GM21723 (cell line): ENCODE data around the gene CNOT11.
"Not testable (repeated sequence)": the region's sequence is repeated elsewhere in the genome, so short reads cannot be mapped to it uniquely, and the experiment has no call there.

ENCODE experiments used
- ATAC-seq: cut with Tn5 transposase; IDR thresholded peaks from one replicate; pipeline ENCODE4 v1.9.1; 2021; ENCODE audit warnings: mild to moderate bottlenecking, moderate library complexity; ENCODE audit not compliant: unreplicated experiment

The CNOT11 gene

GRCh38 chr2:101252408-101253012, at the start of gene CNOT11:
Gene CNOT11 (plus strand): TSS chr2:101252886. CDS start chr2:101252965, 79 bp downstream.
- ATAC-seq: peak; percentile 86

DNA sequence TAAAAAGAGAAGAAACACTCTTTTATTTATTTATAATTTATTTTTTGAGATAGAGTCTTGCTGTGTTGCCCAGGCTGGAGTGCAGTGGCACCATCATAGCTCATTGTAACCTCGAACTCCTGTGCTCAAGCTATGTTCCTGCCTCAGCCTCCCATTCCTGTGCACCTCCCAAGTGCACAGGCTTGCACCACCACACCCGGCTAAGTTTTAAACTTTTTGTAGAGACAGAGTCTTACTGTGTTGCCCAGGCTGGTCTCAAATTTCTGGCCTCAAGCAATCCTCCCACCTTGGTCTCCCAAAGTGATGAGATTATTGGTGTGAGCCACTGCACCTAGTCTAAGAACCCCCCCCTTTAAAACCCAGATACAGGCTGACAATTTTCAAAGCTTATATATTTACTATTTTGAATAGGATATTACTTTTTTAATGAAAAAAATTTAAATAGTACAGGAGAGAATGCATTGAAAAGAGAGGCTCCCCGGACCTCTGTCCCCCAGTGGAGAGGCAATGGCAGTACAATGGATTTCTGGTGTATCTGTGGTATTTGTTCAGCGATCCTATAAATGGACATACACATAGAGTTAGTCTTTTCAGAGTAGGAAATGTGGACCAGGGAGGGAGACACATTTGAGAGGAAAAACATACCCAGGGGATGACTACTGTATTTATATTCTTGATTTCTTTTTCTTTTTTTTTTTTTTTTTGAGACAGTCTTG, 48.1 kb upstream of the CNOT11 start:
- ATAC-seq: no peak

DNA sequence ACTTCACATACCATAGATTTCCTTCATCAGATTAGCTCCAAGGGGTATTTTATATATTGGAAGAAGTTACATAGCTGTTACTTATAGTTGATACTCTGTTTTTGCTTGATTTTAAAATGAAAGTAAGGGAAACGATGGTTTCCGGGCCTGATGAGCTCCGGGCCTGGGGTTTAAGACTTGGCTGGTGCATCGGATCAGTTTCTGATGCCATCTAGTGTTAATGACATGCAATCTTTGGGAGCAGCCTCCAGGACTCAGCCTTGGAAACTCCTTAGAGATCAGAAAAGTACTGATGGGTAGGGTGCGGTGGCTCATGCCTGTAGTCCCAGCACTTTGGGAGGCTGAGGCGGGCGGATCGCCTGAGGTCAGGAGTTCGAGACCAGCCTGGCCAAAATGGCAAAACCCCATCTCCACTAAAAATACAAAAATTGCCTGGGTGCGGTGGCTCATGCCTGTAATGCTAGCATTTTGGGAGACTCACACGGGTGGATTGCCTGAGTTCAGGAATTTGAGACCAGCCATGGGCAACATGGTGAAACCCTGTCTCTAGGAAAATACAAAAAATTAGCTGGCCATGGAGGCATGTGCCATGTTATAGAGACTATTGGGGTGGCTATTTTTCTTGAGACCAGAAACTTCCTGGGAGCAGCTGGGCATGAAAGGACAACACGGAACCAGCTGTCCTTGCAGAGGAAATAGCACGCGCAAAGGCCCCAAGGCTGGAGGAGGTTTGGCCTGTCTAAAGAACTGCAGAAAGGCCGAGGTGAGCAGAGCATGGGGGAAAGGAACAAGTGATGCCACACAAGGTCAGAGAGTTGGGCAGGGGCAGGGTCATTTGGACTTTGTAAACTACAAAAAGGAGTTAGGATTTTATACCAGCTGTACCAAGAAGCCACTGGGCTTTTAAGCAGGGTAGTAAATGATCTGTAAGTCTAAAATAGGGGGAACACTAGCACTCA, 46.9 kb upstream of the CNOT11 start:
- no peak for ATAC-seq

GRCh38 chr2:101208830-101209229, 43.9 kb upstream of the CNOT11 start:
- ATAC-seq: no peak

GRCh38 chr2:101219246-101219645, 33.4 kb upstream of the CNOT11 start:
- no peak for ATAC-seq

DNA sequence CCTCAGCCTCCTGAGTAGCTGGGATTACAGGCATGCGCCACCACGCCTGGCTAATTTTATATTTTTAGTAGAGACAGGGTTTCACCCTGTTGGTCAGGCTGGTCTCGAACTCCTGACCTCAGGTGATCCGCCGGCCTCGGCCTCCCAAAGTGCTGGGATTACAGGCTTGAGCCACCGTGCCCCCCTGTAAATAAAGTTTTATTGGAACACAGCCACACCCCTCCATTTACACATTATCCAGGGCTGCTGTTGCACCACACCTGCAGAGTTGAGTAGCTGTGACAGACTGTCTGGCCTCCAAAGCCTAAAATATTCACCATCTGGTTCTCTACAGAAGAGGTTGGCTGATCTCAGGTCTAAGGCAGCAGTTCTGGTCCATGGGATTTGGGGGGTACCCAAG, 32.6 kb upstream of the CNOT11 start:
- ATAC-seq: not testable (repeated sequence)

- ATAC-seq: peak; percentile 99
Measured at GRCh38 chr2:101223814-101224231, 28.9 kb upstream of the CNOT11 start.

DNA sequence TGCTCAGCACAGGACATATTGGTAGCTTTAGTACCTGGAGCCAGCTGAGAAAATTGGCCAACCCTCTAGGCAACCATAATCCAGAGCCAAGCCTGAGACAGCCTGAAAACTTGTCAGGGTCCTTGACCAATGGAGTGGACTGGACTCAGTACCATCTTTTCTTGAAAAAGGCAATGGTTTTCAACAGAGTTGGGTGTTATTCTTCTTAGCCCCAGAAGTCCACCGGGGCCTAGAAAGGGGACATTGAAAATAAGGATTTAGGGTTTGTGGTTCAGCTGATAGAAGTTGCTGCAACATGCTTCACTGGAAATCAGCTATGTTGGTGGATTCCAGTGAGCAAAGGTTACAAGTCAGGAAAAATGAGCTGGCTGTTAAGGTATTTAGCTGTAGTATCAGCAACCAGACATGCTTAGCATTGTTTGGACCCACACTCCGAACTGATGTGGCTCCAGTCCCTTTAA, 22.1 kb upstream of the CNOT11 start:
- ATAC-seq: no peak

DNA sequence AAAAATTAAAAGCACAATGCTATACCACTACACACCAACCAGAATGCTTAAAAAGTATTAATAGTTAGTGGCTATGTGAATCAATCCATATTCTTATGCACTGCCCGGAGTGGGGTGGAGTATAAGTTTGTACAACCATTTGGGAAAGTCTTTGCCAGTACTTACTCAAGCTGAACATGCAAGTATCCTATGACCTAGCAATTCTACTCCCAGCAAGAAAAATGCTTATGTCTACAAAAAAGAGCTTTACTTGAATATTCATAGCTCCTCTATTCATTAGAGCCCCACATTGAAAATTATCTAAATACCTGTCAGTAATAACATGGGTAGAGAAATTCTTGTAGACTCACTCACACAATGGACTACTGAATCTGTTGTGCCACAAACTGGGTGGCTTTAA, 21.4 kb upstream of the CNOT11 start:
- no peak for ATAC-seq

DNA sequence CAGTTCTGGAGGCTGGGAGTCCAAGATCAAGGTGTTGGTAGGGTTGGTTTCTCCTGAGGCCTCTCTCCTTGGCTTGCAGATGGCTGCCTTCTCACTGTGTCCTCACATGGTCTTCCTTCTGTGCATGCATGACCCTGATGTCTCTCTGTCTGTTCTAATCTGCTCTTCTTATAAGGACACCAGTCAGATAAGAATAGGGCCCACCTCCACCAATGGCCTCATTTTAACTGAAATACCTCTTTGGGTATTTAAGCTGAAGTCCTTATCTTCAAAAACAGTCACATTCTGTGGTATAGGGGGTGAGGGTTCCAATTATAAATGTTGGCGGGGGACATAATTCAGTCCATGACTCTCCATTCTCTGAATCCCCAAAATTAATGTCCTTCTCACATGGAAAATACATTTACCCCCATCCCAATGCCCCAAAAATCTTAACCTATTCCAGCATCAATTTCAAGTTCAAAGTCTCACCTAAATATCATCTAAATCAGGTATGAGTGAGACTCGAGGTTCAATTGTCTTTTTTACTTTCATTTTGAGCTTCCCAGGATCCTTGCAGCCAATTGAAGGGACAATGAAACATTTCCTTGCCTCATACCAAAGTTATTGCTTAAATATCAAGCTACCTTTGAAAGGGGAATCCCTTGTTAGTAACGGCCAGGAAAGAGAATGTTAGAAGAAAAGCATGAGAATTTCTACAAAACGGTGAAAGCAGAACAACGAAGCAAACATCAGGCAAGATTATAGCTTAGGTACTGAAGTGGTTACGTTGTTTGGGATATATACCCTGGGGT, 20.6 kb upstream of the CNOT11 start:
- no peak for ATAC-seq

DNA sequence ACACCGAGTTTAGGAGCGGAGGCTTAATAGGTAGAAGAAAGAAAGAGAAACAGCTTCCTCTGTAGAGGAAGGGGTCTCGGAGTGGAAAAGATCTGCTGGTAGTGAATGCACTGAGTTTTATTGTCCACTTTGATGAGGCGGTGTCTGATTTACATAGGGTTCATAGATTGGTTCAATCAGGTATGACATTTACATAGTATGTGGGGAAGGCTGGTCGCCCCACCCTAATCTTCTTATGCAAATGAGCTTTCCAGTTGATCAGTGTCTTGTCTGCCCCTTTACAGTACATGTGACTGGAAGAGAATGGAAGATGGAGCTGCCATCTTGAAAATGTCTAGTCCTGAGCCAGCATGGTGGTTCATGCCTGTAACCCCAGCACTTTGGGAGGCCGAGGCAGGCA, 19.9 kb upstream of the CNOT11 start:
- ATAC-seq: no peak

DNA sequence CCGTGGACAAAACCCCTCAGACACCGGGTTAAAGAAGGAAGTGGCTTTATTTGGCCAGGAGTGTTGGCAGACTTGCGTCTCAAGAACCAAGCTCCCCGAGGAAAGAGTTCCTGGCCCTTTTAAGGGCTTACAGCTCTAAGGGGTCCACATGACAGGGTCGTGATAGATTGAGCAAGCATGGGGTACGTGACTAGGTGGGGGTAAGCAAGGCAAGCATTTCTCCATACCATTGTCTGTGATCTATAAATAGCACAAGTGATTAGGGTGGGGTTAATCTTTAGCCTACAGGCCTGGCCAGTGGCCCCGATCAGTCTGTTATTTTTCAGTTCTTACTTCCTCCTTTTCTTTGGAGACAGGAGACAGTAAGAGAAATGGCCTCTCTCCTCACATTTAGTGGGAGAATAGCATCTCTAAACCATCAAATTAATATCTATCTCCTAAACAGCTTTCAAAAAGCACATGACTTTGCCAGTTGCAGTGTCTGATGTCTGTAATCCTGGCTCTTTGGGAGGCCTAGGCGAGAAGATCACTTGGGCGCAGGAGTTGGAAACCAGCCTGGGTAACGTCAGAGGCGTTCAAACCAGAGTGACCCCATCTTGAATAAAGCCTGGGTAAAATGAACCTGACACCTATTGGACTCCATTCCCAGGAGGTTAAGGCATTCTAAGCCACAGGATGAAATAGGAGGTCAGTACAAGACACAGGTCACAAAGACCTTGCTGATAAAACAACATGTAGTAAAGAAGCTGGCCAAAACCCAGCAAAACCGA, 18.3 kb upstream of the CNOT11 start:
- ATAC-seq: no peak

- ATAC-seq: not testable (repeated sequence)
Measured at GRCh38 chr2:101235956-101236355, 16.7 kb upstream of the CNOT11 start.

DNA sequence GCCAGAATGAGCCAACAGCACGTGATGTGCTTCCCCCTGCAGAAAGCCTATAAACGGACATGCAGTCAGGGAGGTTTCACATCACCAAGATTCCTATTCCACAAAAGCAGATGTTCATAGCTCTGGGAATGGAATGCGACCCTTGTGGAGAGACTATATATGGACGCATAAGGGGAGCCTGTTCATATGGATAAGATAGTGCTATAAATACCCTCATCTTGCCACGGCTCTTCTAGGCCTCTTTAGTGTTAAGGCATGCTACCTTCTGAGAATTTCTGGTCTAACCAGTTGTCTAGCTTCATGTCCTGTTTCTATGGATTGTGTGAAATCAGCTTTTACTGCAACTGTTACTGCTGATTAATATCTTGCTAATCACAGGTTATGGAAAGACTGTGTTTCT, 14.7 kb upstream of the CNOT11 start:
- not testable (repeated sequence) for ATAC-seq

DNA sequence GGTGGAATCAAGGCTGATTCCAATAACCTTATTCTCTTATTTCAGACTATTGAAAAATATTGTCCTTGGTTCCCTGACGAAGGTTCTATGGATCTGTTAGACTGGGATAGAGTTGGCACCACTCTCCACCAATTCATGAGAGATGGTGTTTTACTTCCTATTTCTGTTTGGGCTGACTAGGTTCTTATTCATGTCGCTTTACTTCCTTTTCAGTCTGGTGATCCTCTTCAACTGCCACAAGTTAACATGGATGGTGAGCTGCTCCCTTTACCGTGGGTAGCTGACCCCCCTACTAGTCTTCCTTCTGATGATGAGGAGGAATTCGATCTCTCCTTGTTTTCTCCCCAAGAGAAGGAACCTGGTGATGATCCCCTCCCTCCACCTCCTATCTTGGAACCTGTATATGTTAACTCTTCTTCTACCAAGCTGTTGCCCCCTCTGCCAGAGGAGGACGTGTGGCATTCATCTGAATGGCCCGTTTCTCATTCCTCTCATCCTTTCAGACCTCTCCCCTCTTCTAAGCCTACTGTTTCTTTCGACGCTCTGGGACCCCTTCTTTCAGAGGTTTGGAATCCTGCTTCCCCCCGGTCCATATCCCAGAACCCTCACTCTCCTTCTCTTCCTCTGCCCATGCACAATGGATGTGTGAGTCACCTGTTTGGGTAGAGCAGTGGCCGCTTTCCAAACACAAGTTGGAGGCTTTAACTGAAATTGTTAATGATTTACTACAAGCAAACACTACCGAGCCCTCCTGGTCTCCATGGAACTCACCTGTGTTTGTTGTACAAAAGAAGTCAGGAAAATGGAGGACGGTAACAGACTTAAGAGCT, 13.5 kb upstream of the CNOT11 start:
- no peak for ATAC-seq

GRCh38 chr2:101239760-101240118, 12.9 kb upstream of the CNOT11 start:
- not testable (repeated sequence) for ATAC-seq

DNA sequence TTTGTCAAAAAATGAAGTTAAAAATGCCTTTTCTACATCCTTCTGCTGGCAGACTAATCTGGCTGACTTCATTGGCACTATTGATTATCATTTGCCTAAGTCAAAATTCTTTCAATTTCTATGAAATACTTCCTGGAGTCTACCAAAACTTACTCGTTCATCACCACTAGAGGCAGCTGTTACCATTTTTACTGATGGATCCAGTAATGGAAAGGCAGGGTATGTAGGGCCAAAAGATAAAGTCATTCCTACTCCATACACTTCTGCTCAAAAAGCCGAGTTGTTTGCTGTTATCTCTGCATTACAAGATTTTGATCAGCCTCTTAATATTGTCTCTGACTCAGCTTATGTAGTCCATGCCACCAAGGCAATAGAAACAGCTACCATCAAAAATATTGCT, 12.0 kb upstream of the CNOT11 start:
- not testable (repeated sequence) for ATAC-seq

DNA sequence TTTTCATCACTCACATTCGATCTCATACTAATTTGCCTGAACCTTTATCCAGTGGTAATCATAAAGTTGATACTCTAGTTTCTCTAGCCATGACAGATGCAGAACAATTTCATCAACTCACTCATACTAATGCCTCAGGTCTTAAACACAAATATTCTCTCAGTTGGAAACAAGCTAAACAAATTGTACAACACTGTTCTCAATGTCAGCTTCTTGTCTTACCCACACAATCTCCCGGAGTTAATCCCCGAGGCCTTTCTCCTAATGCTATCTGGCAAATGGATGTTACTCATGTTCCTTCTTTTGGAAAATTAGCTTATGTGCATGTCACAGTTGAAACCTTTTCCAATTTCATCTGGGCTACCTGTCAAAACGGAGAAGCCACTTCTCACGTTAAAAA, 11.5 kb upstream of the CNOT11 start:
- ATAC-seq: no peak

DNA sequence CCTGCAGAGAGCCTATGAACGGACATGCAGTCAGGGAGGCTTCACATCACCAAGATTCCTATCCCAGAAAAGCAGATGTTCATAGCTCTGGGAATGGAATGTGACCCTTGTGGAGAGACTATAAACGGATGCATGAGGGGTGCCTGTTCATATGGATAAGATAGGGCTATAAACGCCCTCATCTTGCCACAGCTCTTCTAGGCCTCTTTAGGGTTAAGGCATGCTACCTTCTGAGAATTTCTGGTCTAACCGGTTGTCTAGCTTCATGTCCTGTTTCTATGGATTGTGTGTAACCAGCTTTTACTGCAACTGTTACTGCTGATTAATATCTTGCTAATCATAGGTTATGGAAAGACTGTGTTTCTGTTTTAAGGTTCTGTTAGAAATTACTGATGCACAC, 8.3 kb upstream of the CNOT11 start:
- not testable (repeated sequence) for ATAC-seq
